Measurements from ENCODE around the gene NME4.
"Not testable (repeated sequence)": the region's sequence is repeated elsewhere in the genome, so short reads cannot be mapped to it uniquely, and the experiment has no call there.

Gene NME4

GRCh38 chr16:397135-397661 is at the start of gene NME4:
NME4 (plus strand) TSS chr16:397199; CDS start chr16:397223, 24 bp downstream.
- DNase-seq: peak in 1 of 2 donors; percentile 32

GRCh38 chr16:347203-347602 is 49.8 kb upstream of the NME4 start:
- no peak for DNase-seq

GRCh38 chr16:348495-348894 is 48.5 kb upstream of the NME4 start:
- DNase-seq: not testable (repeated sequence)

DNA sequence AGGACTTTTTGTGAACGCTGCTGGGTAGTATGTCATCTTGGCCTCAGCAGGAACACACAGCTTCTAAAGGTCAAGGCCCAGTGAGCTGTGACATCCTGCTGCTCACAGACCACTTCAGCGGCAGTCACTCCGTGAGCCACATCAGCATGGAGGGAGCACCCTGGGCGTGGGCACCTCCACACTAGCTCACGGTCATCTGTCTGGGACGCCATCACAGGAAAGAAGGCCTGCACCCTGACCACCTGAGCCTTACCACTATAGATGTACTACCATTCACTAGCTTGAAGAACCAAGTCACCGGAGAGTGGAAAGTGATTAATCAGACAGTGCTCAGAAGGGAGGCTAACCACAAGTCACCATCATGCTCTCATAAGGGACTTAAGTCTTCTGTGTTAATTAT is 47.8 kb upstream of the NME4 start:
- DNase-seq: no peak

- no peak for DNase-seq
Measured at GRCh38 chr16:350203-350602, 46.8 kb upstream of the NME4 start.

DNA sequence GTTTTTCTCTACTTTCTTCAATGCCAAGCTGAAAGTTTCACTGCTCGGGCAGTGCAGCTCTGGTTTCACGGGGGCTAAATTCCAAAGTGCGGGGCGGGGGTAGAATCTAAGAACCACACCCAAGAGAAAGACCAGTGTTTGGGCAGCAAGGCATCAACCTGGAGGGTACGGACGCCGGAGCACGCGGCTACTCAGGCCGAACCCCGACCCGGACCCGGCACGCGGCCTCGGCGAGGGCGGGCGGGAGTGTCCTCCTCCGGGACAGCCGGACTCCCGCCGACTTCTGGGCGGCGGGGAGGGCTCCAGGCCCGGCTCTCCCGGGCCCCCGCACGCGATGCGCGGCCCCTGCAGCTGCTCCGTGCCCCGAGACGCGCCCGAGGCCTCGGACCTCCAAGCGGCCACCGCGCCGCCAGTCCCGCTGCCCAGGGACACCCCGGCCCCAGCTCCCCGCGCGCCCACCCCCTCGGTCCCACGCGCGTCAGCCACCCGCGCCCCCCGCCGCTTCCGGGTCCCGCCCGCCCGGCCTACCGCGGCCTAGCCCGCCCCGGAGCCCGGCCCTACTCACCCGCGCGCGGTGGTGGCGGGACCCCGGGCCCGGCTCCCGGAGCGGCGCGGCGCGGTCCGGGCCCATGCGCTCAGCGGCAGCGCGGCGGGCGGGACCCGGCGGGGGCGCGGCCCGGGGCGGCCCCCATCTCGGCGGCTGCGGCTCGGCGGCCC is 45.0 kb upstream of the NME4 start:
- DNase-seq: peak in 1 of 2 donors; percentile 47

DNA sequence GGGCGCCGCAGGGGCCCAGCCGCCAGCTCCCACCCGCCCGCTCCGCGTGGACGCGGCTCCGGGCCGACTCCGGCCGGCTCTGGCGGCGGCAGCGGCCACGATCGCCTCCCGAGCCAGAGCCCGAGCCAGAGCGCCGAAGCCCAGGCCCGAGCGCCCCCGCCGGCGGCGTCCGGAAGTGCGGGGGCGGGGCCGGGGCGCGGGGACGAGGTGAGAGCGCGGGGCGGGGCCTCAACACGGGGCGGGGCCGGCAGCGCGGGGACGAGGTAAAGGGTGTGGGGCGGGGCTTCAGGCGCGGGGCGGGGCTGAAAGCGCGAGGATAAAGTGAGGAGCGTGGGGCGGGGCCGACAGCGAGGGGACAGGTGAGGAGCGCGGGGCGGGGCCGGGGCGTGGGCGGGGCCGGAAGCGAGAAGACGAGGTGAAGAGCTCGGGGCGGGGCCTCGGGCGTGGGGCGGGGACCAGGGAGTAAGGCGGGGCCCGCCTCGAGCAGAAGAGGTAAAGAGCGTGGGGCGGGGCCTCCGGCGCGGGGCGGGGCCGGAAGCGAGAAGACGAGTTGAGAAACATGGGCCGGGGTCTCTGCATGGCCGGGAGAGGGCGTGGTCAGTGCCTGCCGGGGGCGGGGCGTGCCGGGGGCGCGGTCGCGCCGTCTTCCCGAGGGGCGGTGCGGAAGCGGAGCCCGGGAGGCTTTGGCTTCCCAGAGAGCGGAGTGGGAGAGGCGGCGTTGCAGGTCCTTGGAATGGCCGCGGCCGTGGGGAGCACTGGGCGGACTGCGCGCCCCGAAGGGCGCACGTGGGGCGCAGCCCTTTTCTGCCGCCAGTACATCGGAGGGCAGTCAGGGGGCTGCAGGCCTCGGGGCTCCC is 44.2 kb upstream of the NME4 start, which contains the start of gene AXIN1:
Gene AXIN1, minus strand, starts transcription at position 177 of the 857 bp plus-strand sequence. CDS start 5,698 bp downstream, outside the sequence.
- peak; percentile 100 for DNase-seq

DNA sequence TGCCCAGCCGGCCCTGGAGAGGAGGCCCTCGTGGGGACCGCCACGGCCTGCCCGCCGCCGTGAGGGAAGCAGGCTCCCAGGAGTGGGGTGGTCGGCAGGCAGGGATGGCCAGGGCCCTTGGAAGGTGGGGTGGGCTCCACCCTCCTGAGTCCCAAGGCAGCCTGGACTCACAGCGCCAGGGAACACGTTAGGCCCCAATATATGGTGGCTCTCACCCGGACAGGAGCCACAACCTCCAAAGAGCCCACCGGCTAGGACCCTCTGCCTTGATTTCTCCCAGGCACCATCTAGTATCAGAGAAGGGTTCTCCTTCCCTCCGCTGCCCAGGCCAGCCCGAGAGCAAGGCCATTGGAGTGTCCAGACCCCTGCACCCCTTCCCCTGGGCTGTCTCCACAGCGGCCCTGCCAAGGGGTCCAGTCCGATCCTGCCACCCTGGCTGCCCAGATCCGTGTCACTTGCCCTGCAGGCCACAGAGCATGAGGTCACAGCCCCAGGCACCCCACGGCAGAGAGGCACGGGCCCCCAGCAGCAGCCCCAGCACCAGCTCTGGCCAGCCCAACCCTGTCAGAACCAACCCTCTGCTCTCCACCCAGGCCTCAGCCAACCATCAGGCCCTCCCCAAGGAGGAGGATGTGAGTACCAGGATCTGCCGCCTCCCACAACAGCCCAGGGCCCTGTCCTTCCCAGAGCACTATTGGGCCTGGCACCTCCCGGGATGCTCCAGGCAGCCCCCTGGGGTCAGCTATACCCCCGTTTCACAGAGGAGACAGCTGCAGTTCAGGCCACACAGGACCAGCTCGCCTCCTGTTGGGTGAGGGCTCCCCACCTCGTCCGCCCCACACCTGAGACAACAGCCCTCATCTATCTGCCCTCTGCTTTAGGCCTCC is 43.4 kb upstream of the NME4 start:
- no peak for DNase-seq

DNA sequence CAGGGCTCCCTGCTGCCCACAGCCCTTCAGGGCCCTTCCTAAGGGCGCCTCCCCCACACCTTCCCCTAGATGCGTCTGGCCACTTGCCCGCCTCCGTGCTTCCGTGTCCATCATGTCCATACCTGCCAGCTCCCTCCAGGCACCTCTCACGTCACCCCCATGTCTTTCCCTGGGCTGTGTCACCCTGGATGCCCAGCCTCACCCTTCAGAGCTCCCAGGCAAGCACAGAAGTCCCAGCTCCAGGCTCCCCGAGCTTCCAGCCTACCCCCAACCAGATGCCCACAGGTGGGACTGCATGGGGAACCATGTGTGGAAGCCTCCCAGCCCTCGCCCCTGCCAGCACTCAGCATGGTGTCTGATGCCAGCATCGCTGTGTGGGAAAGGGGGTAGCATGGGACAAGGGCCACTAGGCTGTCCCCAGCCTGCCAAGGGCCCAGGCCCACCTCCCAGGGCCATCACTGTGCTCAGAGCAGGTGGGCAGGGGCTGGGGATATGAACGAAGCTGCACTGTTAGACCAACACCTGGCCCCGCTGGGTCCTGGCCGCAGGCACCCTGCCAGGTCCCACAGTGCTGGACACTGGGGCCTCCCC is 42.6 kb upstream of the NME4 start:
- no peak for DNase-seq

- DNase-seq: peak; percentile 49 to 74
Measured at GRCh38 chr16:354971-355461, 42.0 kb upstream of the NME4 start.

DNA sequence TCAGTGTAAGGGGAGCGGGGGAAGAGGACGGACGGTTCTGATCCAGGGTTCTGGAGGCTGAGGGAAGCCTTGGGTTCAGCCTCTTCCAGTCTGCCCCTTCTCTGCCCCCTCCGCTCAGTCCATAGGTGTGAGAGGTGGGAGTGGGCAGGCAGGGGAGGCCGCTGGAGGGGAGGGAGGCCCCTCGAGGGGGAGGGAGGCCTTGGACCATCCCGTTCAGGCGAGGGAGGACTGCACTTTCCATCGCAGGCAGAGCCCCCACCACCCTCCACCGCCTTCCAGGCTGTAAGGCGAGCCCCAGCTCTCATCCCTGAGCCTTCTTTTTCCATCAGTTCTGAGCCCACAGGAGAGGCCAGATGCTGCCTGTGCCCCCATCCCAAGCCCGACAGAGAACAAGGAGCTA is 40.3 kb upstream of the NME4 start:
- DNase-seq: no peak

DNA sequence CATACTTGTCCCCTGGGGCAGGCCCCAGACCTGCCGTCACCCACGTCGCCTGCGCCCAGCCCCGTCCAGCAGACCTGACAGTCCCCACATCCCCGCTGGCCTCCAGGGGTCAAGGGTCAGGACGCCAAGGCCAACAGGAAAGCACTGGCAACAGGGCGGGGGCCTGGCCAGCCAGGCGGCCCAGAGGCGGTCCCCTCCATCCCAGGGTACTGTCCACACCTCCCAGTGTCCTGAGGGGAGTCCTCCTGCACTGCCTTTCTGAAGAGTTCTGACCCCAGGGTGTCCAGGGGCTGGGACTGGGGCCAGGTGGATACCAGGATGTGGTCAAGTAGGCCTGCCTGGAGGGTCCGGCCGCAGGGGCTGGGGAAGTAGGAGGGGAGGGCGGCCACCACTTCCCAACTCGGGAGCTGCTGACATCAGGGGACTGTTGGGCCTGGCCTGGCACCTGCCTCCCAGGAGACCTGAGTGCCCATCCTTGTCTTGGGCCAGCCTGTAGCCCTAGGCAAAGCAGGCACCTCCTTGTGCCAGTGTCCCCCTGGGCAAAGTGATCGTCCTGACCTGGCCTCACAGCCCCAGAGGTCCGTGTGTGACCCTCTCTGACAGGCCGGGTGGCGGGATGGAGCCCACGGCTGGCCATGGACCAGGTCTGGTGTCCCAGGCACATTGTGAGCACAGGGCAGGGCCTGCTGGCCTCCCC is 37.8 kb upstream of the NME4 start:
- DNase-seq: no peak

GRCh38 chr16:359871-360697 is 36.9 kb upstream of the NME4 start:
- no peak for DNase-seq

- DNase-seq: no peak
Measured at GRCh38 chr16:360698-361336, 36.2 kb upstream of the NME4 start.

- DNase-seq: no peak
Measured at GRCh38 chr16:361341-361871, 35.6 kb upstream of the NME4 start.

GRCh38 chr16:361872-362701 is 34.9 kb upstream of the NME4 start:
- DNase-seq: peak; percentile 72 to 82

- not testable (repeated sequence) for DNase-seq
Measured at GRCh38 chr16:362702-362999, 34.3 kb upstream of the NME4 start.

DNA sequence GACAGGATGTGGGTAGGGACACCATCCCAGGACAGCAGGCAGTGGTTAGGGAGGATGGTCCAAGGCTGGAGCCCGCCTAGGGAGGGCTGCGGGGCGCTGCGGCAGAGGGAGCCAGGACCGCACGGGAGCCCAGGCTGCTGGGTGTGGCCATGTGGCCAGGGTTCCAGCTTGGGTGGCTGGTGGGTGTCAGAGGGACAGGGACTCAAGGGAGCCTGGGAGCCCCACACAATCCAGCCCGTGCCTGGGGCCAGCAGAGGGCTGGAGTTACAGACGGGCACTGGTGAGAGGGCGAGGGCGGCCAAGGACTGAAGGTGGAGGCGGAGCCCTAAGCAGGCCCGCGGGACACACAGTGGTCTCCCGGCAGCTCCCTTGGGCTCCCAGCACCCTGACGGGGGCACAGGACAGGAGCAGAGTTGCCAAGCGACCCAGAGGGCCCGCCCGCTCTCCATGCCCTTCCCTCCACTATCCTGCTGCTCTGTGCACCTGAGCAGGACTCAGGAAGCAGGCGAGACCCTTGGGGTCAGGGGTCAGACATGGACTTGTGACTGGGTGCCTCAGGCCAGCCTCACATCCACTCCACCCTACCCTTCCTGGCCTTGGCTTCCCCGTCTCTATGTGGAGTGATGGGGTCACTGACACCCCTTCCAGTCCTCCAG is 33.8 kb upstream of the NME4 start:
- DNase-seq: no peak

Data from CD4-positive, alpha-beta T cell treated with Interferon alpha-2 for 1 hour (primary cell).